OCI-LY1 (cell line): ENCODE data around the gene SLC2A11.
A peak's percentile ranks its signal among the peaks of the same experiment; 100 is the strongest.

Source experiments
- H2AFZ ChIP-seq: fragments of 200-600 bp; sonication (generic), shearing (Covaris generic); 2 replicates; pipeline ENCODE4 v1.6.0; 2014; ENCODE audit warnings: antibody characterized with exemption, mild to moderate bottlenecking, low read length
- H3F3A ChIP-seq: fragments of 200-600 bp; sonication (generic), shearing (Covaris generic); 2 replicates; pipeline ENCODE4 v1.6.0; 2014; ENCODE audit warnings: mild to moderate bottlenecking, antibody characterized with exemption, low read length, moderate library complexity; ENCODE audit not compliant: insufficient read depth
- H3K27ac ChIP-seq: fragments of 200-600 bp; sonication (generic); 2 replicates; pipeline ENCODE4 v1.5.1; 2014; ENCODE audit warnings: low read length, mixed run types, mild to moderate bottlenecking, low read depth; ENCODE audit not compliant: poor library complexity, severe bottlenecking
- H3K27me3 ChIP-seq: fragments of 200-600 bp; sonication (generic); 2 replicates; pipeline ENCODE4 v1.6.0; 2014; ENCODE audit warnings: antibody characterized with exemption, mild to moderate bottlenecking, low read length, moderate library complexity; ENCODE audit not compliant: insufficient read depth
- H3K36me3 ChIP-seq: fragments of 200-600 bp; sonication (generic); 2 replicates; pipeline ENCODE4 v1.6.1; 2014; ENCODE audit warnings: mild to moderate bottlenecking, antibody characterized with exemption, low read length, moderate library complexity, mixed read lengths; ENCODE audit not compliant: insufficient read depth
- H3K4me1 ChIP-seq: fragments of 200-600 bp; sonication (generic); 2 replicates; pipeline ENCODE4 v1.5.1; 2014; ENCODE audit warnings: mild to moderate bottlenecking, low read length, moderate library complexity; ENCODE audit not compliant: insufficient read depth, severe bottlenecking
- H3K4me2 ChIP-seq: fragments of 200-600 bp; sonication (generic), shearing (Covaris generic); 2 replicates; pipeline ENCODE4 v1.6.1; 2014; ENCODE audit warnings: low read length
- H3K4me3 ChIP-seq: fragments of 200-600 bp; sonication (generic); 2 replicates; pipeline ENCODE4 v1.5.1; 2014; ENCODE audit warnings: low read length, low read depth, mild to moderate bottlenecking, mixed read lengths; ENCODE audit not compliant: poor library complexity, severe bottlenecking
- H3K79me2 ChIP-seq: fragments of 200-600 bp; shearing (Covaris generic); 2 replicates; pipeline ENCODE4 v1.6.1; 2016; ENCODE audit warnings: mixed run types, low read length, mixed read lengths; ENCODE audit not compliant: insufficient read depth
- H3K9ac ChIP-seq: fragments of 200-600 bp; sonication (generic), shearing (Covaris generic); 2 replicates; pipeline ENCODE4 v1.6.1; 2014; ENCODE audit warnings: mild to moderate bottlenecking, low read length, mixed read lengths
- H3K9me2 ChIP-seq: fragments of 200-600 bp; sonication (generic), shearing (Covaris generic); 2 replicates; pipeline ENCODE4 v1.6.1; 2014; ENCODE audit warnings: low read depth, mild to moderate bottlenecking, low read length, mixed read lengths
- H3K9me3 ChIP-seq: fragments of 200-600 bp; shearing (Covaris generic); 2 replicates; pipeline ENCODE4 v1.6.1; 2014; ENCODE audit warnings: low read length, mixed read lengths
- H4K20me1 ChIP-seq: fragments of 200-600 bp; sonication (generic), shearing (Covaris generic); 2 replicates; pipeline ENCODE4 v1.6.0; 2016; ENCODE audit warnings: mild to moderate bottlenecking, low read length; ENCODE audit not compliant: insufficient read depth
- CTCF ChIP-seq: fragments of 200-600 bp; sonication (generic), shearing (Covaris generic); IDR thresholded peaks from 2 replicates; pipeline ENCODE4 v1.5.1; 2017; ENCODE audit warnings: mild to moderate bottlenecking, antibody characterized with exemption, low read length, moderate library complexity, mixed read lengths
- EZH2 ChIP-seq: fragments of 200-600 bp; sonication (generic), shearing (Covaris generic); IDR thresholded peaks from 2 replicates; pipeline ENCODE4 v1.8.0; 2017; ENCODE audit warnings: borderline replicate concordance, mixed run types, mild to moderate bottlenecking, antibody characterized with exemption, low read length, moderate library complexity, mixed read lengths

Gene SLC2A11

GRCh38 chr22:23847991-23848864, 9.4 kb upstream of the SLC2A11 start:
- H3K4me3 ChIP-seq: peak overlapping the region; percentile 17
- H3K4me2 ChIP-seq: peak overlapping the region; percentile 48
- peak overlapping the region; percentile 88 for H3K27ac ChIP-seq
- H2AFZ ChIP-seq: no peak overlapping the region
- peaks cover 73% of the 10 kb centered on the region for H3K4me1 ChIP-seq
- H3K9ac ChIP-seq: peak overlapping the region; percentile 34; the same call in 1 of the 2 replicates
- no peaks in the 10 kb centered on the region for H4K20me1 ChIP-seq
- TF ChIP-seq EZH2: no peak
- 0 out of 2 replicates have a peak, but pooled peaks have one; percentile 5 for TF ChIP-seq CTCF
- H3K9me3 ChIP-seq: no peaks in the 10 kb centered on the region
- H3K36me3 ChIP-seq: no peaks in the 10 kb centered on the region
- H3F3A ChIP-seq: 0 out of 2 replicates have a peak, but pooled peaks cover 3% of the 10 kb centered on the region
- H3K79me2 ChIP-seq: no peaks in the 10 kb centered on the region
- H3K9me2 ChIP-seq: no peaks in the 10 kb centered on the region
- peaks cover 5% of the 10 kb centered on the region; the same call in 1 of the 2 replicates for H3K27me3 ChIP-seq

GRCh38 chr22:23849009-23850006, 8.4 kb upstream of the SLC2A11 start:
- Histone ChIP-seq H3K4me3 (peak overlapping the region; percentile 29), H3K9me3 (no peaks in the 10 kb centered on the region), H3K4me1 (peaks cover 62% of the 10 kb centered on the region), H3K9me2 (no peaks in the 10 kb centered on the region), H3K27me3 (peaks cover 5% of the 10 kb centered on the region; the same call in 1 of the 2 replicates), H3K4me2 (peak overlapping the region; percentile 39; the same call in 1 of the 2 replicates), H2AFZ (no peak overlapping the region), H3K9ac (no peak overlapping the region), H3K27ac (peak overlapping the region; percentile 88), H3K79me2 (no peaks in the 10 kb centered on the region), H3F3A (0 out of 2 replicates have a peak, but pooled peaks cover 3% of the 10 kb centered on the region), H3K36me3 (no peaks in the 10 kb centered on the region), H4K20me1 (no peaks in the 10 kb centered on the region)
- TF ChIP-seq EZH2: no peak
- TF ChIP-seq CTCF: peak; percentile 90

GRCh38 chr22:23850136-23850611, 7.5 kb upstream of the SLC2A11 start:
- H3K4me3 ChIP-seq: no peak overlapping the region
- H3K4me2 ChIP-seq: no peak overlapping the region
- peaks cover 54% of the 10 kb centered on the region for H3K4me1 ChIP-seq
- H3K9me2 ChIP-seq: no peaks in the 10 kb centered on the region
- 0 out of 2 replicates have a peak, but pooled peaks cover 3% of the 10 kb centered on the region for H3F3A ChIP-seq
- H2AFZ ChIP-seq: no peak overlapping the region
- peaks cover 5% of the 10 kb centered on the region; the same call in 1 of the 2 replicates for H3K27me3 ChIP-seq
- no peak overlapping the region for H3K9ac ChIP-seq
- no peaks in the 10 kb centered on the region for H3K9me3 ChIP-seq
- no peaks in the 10 kb centered on the region for H3K36me3 ChIP-seq
- no peak overlapping the region for H3K27ac ChIP-seq
- H4K20me1 ChIP-seq: no peaks in the 10 kb centered on the region
- TF ChIP-seq EZH2: no peak
- no peaks in the 10 kb centered on the region for H3K79me2 ChIP-seq
